Right lobe of liver (tissue), 6 donors: ENCODE data around the gene ANKRD33B. TPM values are rescaled to one million over a fixed set of nuclear protein-coding genes. Genes with fewer than 3 reads are reported as not detected.

Source experiments
- ATAC-seq, 4 donors: fragments of 200-7000 bp; cut with Tn5 transposase; one replicate each; pipeline ENCODE4 v1.9.1; 2020; ENCODE audit warnings: mild to moderate bottlenecking in 4 of 4, moderate library complexity in 4 of 4
- DNase-seq, 3 donors: peaks; one replicate each; pipeline ENCODE4 v3.0.0-alpha.2; 2020
- H3K27ac ChIP-seq, 3 donors: fragments of 200-600 bp; one replicate each; pipeline ENCODE4 v1.8.0; 2022
- H3K27me3 ChIP-seq, 2 donors: fragments of 200-600 bp; one replicate each; pipeline ENCODE4 v1.8.0; 2022
- H3K36me3 ChIP-seq, 4 donors: fragments of 200-600 bp; sonication (generic) in 1 of 4; one replicate each; pipeline versions ENCODE4 v1.5.1 to v1.8.0; 2017 to 2022; ENCODE audit warnings: control low read depth in 1 of 4
- H3K4me1 ChIP-seq, 4 donors: fragments of 200-600 bp; sonication (generic) in 1 of 4; one replicate each; pipeline versions ENCODE4 v1.5.1 to v1.8.0; 2017 to 2022; ENCODE audit warnings: control low read depth in 1 of 4
- H3K4me3 ChIP-seq, 3 donors: fragments of 200-600 bp; one replicate each; pipeline ENCODE4 v1.8.0; 2022
- H3K9me3 ChIP-seq, 4 donors: fragments of 200-600 bp; sonication (generic) in 1 of 4; one replicate each; pipeline versions ENCODE4 v1.5.1 to v1.8.0; 2017 to 2022; ENCODE audit warnings: control low read depth in 1 of 4
- POLR2A ChIP-seq: fragments of 450-650 bp; IDR thresholded peaks from one replicate; pipeline ENCODE4 v1.6.1; 2017; ENCODE audit warnings: antibody characterized with exemption, mild to moderate bottlenecking
- WGBS: methylation state at CpG from one replicate; pipeline ENCODE4 v1.1.6; 2018; ENCODE audit warnings: low coverage, low lambda C conversion rate; ENCODE audit not compliant: insufficient coverage; ENCODE audit errors: missing lambda C conversion rate; 5-methylcytosine and 5-hydroxymethylcytosine counted together
- intact Hi-C, 2 donors: fragments of 100-400 bp; cut with DNase I; formaldehyde crosslinking; loops; one replicate each; pipeline versions ENCODE4 v1.11.2 to v1.14.1; 2022
- total RNA-seq, 6 experiments: library from RNA; depleted of rRNA in 2 of 6; stranded (reverse); fragments of >200 nt in 2 of 6; fragmentation: NEBNext Ultra II Directional in 3 of 6; extraction: Animal tissue kit (Norgen Biotek cat#: 25700) in 3 of 6; gene quantifications; one replicate each; pipeline versions ENCODE4 v1.1.0 to v1.2.4, GENCODE V29; 2016 to 2023
- TF ChIP-seq, protein P1 (sequence below), 4 donors: fragments of 200-600 bp in 3 of 4; fragments of 450-650 bp in 1 of 4; IDR thresholded peaks; one replicate each; pipeline versions ENCODE4 v1.5.1 to v1.8.0; 2016 to 2022; ENCODE audit warnings: antibody characterized with exemption in 4 of 4, mild to moderate bottlenecking in 2 of 4
- donor health status: DM: no; HTN: yes; CAD: no.
- donor health status: DM: no; HTN: no; CAD: no.
- donor health status: DM: no; HTN: no; CAD: no.
- donor health status: DM: no; HTN: yes; CAD: no.
- donor health status: DM: no; HTN: yes; CAD: no.

Gene ANKRD33B
- total RNA-seq, 6 experiments from 2014 or later: 0.16 to 1.3 (median 0.29) TPM

DNA sequence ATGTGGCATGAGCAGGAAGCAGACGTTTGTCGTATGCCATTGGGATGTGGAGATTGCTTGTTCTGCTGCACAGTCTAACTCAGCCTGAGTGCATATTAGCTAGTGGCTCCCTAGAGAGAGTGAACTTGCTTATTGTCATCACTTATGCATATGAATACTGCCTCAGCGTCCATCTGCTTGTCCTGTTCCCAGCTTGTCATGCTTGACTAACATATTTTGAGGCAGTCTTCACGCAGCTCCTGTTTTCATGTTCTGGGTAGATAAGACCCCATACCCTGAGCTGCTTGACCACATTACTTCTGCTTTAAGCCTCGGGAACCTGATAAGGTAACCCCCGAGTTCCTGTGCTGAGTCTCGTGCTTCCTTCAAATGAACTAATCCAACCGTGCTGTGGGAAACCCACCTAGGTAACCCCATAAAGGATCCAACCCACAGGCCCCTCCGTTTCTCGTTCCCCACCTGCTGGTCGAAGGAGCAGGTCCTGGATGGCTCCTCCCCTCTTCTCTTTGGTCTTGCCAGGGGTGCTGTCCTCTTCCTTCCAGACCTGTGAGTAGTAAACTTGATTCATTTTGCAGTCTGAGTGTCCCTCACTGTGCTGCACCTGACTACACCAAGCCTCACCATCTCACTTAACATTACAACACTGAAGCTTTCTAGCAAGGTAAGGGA, 25.0 kb downstream of the ANKRD33B start:
- ATAC-seq (no peak), DNase-seq (peak in 1 of 3 donors; percentile 40)
- Histone ChIP-seq H3K4me1 (no peaks in the 10 kb centered on the region), H3K9me3 (no peaks in the 10 kb centered on the region), H3K27ac (no peak overlapping the region), H3K27me3 (no peaks in the 10 kb centered on the region), H3K36me3 (no peaks in the 10 kb centered on the region), H3K4me3 (no peak overlapping the region)
- TF ChIP-seq, protein P1, sequence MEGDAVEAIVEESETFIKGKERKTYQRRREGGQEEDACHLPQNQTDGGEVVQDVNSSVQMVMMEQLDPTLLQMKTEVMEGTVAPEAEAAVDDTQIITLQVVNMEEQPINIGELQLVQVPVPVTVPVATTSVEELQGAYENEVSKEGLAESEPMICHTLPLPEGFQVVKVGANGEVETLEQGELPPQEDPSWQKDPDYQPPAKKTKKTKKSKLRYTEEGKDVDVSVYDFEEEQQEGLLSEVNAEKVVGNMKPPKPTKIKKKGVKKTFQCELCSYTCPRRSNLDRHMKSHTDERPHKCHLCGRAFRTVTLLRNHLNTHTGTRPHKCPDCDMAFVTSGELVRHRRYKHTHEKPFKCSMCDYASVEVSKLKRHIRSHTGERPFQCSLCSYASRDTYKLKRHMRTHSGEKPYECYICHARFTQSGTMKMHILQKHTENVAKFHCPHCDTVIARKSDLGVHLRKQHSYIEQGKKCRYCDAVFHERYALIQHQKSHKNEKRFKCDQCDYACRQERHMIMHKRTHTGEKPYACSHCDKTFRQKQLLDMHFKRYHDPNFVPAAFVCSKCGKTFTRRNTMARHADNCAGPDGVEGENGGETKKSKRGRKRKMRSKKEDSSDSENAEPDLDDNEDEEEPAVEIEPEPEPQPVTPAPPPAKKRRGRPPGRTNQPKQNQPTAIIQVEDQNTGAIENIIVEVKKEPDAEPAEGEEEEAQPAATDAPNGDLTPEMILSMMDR (IDR thresholded peaks at IDR 0.05): no peak
- no peak for TF ChIP-seq POLR2A
- WGBS: 51% methylated on average over 7 of the region's 11 CpGs
- intact Hi-C loops: no loop called here

DNA sequence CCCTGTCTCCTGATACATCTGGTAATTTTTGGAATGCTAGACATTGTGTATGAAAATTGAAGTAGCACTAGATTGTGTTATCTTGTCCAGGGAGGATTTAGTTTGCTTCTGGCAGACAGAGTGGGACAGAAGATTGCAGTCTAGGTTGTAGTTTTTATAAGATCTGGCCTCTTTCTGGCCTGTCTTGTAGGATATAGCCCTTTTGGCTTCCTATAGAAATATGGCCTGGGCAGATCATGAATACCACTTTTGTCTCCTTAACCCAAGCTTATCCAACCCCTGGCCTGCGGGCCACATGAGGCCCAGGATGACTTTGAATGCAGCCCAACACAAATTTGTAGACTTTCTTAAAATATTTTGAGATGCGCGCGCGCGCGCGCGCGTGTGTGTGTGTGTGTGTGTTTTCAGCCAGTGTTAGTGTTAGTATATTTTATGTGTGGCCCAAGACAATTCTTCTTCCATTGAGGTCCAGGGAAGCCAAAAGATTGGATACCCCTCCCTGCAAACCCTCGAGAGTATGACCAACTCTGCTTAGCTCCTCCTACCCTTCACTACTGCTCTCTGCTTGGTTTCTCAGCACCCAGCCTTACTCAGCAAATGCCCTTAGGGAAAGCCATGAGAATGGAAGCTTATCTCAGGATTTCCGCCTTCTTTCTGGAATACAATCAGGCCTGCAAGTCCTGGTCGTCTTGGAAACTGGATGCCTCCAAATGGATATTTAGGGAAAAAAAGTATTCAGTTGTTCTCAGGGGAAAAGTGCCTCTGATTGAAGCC, 26.5 kb downstream of the ANKRD33B start:
- no peaks in the 10 kb centered on the region for H3K36me3 ChIP-seq
- DNase-seq (peak in 1 of 3 donors; percentile 15), ATAC-seq (peak; percentile 65 to 83 (median 76))
- intact Hi-C loops: no loop called here
- no peak overlapping the region for H3K4me3 ChIP-seq
- no peak overlapping the region for H3K27ac ChIP-seq
- no peaks in the 10 kb centered on the region for H3K27me3 ChIP-seq
- no peak for TF ChIP-seq POLR2A
- TF ChIP-seq, protein P1 (IDR thresholded peaks at IDR 0.05): no peak
- H3K9me3 ChIP-seq: no peaks in the 10 kb centered on the region
- WGBS: 78% methylated on average over 13 of the region's 13 CpGs
- H3K4me1 ChIP-seq: no peaks in the 10 kb centered on the region

DNA sequence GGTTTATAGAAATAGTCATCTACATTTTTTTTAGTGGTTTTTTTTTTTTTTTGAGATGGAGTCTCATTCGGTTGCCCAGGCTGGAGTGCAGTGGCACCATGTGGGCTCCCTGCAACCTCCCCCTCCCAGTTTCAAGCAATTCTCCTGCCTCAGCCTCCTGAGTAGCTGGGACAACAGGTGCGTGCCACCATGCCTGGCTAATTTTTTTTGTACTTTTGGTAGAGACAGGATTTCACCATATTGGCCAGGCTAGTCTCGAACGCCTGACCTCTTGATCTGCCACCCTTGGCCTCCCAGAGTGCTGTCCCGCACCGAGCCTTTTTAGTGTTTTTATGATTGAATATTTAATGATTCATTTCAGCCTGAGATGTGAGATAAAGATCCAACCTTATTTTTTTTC, 27.3 kb downstream of the ANKRD33B start:
- TF ChIP-seq, protein P1 (IDR thresholded peaks at IDR 0.05): no peak
- no peaks in the 10 kb centered on the region for H3K36me3 ChIP-seq
- no peaks in the 10 kb centered on the region for H3K4me1 ChIP-seq
- H3K9me3 ChIP-seq: no peaks in the 10 kb centered on the region
- no peak overlapping the region for H3K4me3 ChIP-seq
- WGBS: 70% methylated on average over 6 of the region's 6 CpGs
- DNase-seq: peak in 1 of 3 donors; percentile 11
- no peak for ATAC-seq
- intact Hi-C loops: no loop called here
- no peaks in the 10 kb centered on the region for H3K27me3 ChIP-seq
- H3K27ac ChIP-seq: no peak overlapping the region

DNA sequence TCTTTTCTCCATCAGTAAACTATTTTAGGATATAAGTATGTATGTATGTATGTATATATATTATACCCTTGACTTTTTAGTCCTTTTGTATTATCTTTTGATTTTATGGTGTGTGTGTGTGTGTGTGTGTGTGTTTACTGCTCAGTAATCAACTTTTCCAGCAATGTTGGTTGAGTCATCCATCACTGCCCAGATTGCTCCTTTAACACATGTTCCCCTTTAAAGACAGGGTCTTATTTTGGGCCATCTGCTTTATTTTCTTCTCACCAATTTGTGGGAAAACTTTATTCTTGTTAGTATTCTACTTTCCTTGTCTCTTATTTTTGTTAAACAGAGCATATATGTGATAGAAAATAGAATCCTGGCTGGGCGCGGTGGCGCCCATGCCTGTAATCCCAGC, 28.1 kb downstream of the ANKRD33B start:
- TF ChIP-seq, protein P1 (IDR thresholded peaks at IDR 0.05): no peak
- TF ChIP-seq POLR2A: no peak
- H3K36me3 ChIP-seq: no peaks in the 10 kb centered on the region
- H3K4me3 ChIP-seq: no peak overlapping the region
- H3K27ac ChIP-seq: no peak overlapping the region
- no peaks in the 10 kb centered on the region for H3K9me3 ChIP-seq
- H3K27me3 ChIP-seq: no peaks in the 10 kb centered on the region
- DNase-seq: peak in 1 of 3 donors; percentile 12
- intact Hi-C loops: no loop called here
- no peak for ATAC-seq
- no peaks in the 10 kb centered on the region for H3K4me1 ChIP-seq
- WGBS: 92% methylated on average over 3 of the region's 3 CpGs
